GM12878 (cell line): ENCODE results near the gene RPS8. TPM values are rescaled to one million over a fixed set of nuclear protein-coding genes. Genes with fewer than 3 reads are reported as not detected.
A peak's percentile ranks its signal among the peaks of the same experiment; 100 is the strongest.
"Not testable (repeated sequence)": the region's sequence is repeated elsewhere in the genome, so short reads cannot be mapped to it uniquely, and the experiment has no call there.

Experiments used
- ATAC-seq: fragments of 200-7000 bp; cut with Tn5 transposase; 3 replicates; pipeline ENCODE4 v1.9.1; 2020; ENCODE audit warnings: mild to moderate bottlenecking, moderate library complexity
- BruUV-seq: library from RNA; stranded (reverse); fragments of 400-500 nt; replicated peaks from 2 replicates; lab custom pipeline; 2021; lab: Mats Ljungman, UMichigan
- CTCF ChIA-PET: fragments of 300-600 bp; sonication (Branson Sonifier 250); formaldehyde crosslinking; extraction: SDS; loops from one replicate; lab custom pipeline; 2021; ENCODE audit warnings: inconsistent platforms; lab: Yijun Ruan, JAX
- POLR2A ChIA-PET: fragments of 350-600 bp; formaldehyde crosslinking; extraction: SDS; loops from one replicate; lab custom pipeline; 2021; ENCODE audit warnings: inconsistent platforms; lab: Charles Lee
- RAD21 ChIA-PET: fragments of 300-600 bp; sonication (Branson Sonifier 250); formaldehyde crosslinking; loops from one replicate; lab custom pipeline; 2023; ENCODE audit warnings: antibody characterized with exemption; ENCODE audit not compliant: unreplicated experiment; lab: Charles Lee
- SMC1A ChIA-PET: fragments of 300-600 bp; sonication (Branson Sonifier 250); formaldehyde crosslinking; loops from one replicate; lab custom pipeline; 2023; ENCODE audit not compliant: unreplicated experiment, uncharacterized antibody; lab: Charles Lee
- DNase-seq: peaks from one replicate; pipeline ENCODE4 v3.0.0-alpha.2; 2011; ENCODE audit warnings: low read depth, low spot score
- FAIRE-seq: peaks from 3 replicates; lab custom pipeline; 2011; peaks lifted over from hg19 to GRCh38; lab: Jason Lieb, UNC
- H2AFZ ChIP-seq: 2 replicates; pipeline ENCODE4 v1.6.0; 2011; ENCODE audit warnings: low read depth, low read length, control low read depth; ENCODE audit not compliant: control insufficient read depth
- H3K27ac ChIP-seq: 2 replicates; pipeline ENCODE4 v1.5.1; 2011; ENCODE audit warnings: control low read depth; ENCODE audit not compliant: control insufficient read depth, insufficient read depth
- H3K27me3 ChIP-seq, 2 experiments: replicated peaks in 1 of 2; 2 replicates each; pipeline versions ENCODE4 v1.6.0 to v1.6.1; 2011; ENCODE audit warnings: low read length in 1 of 2; ENCODE audit not compliant: control insufficient read depth in 2 of 2, insufficient read depth in 2 of 2
- H3K36me3 ChIP-seq, 2 experiments: 2 replicates each; pipeline ENCODE4 v1.5.1; 2011; ENCODE audit warnings: low read length in 1 of 2; ENCODE audit not compliant: control insufficient read depth in 2 of 2, insufficient read depth in 2 of 2
- H3K4me1 ChIP-seq: 2 replicates; pipeline ENCODE4 v1.6.1; 2011; ENCODE audit warnings: mild to moderate bottlenecking, low read length, moderate library complexity, mixed read lengths; ENCODE audit not compliant: control insufficient read depth, insufficient read depth
- H3K4me2 ChIP-seq: 2 replicates; pipeline ENCODE4 v1.6.0; 2011; ENCODE audit warnings: control low read depth; ENCODE audit not compliant: control insufficient read depth, insufficient read depth
- H3K4me3 ChIP-seq: fragments of 200-600 bp; sonication (generic); 2 replicates; pipeline ENCODE4 v1.5.1; 2016
- H3K79me2 ChIP-seq: 2 replicates; pipeline ENCODE4 v1.6.0; 2011; ENCODE audit warnings: low read length; ENCODE audit not compliant: control insufficient read depth, insufficient read depth
- H3K9ac ChIP-seq: 2 replicates; pipeline ENCODE4 v1.8.0; 2011; ENCODE audit warnings: low read length, control low read depth, mixed read lengths; ENCODE audit not compliant: control insufficient read depth, insufficient read depth
- H3K9me3 ChIP-seq: replicated peaks from 3 replicates; pipeline ENCODE4 v1.5.1; 2011; ENCODE audit warnings: mild to moderate bottlenecking, low read length; ENCODE audit not compliant: control insufficient read depth, insufficient read depth
- H4K20me1 ChIP-seq: 2 replicates; pipeline ENCODE4 v1.6.0; 2011; ENCODE audit not compliant: control insufficient read depth, insufficient read depth
- BCLAF1 ChIP-seq: fragments of 450-650 bp; IDR thresholded peaks from 2 replicates; pipeline ENCODE4 v1.6.1; 2017; ENCODE audit warnings: antibody characterized with exemption, mild to moderate bottlenecking, moderate library complexity
- CBX3 ChIP-seq: fragments of 200-600 bp; sonication (generic); IDR thresholded peaks from 2 replicates; pipeline ENCODE4 v1.6.1; 2016; ENCODE audit warnings: low read depth, borderline replicate concordance
- EZH2 ChIP-seq: IDR thresholded peaks from 2 replicates; pipeline ENCODE4 v1.6.1; 2012; ENCODE audit warnings: low read depth, mild to moderate bottlenecking, control low read depth, inconsistent platforms, low read length, borderline replicate concordance; ENCODE audit not compliant: control insufficient read depth
- HDAC6 ChIP-seq: fragments of 200-600 bp; sonication (generic); IDR thresholded peaks from one replicate; pipeline ENCODE4 v1.8.0; 2017; ENCODE audit warnings: antibody characterized with exemption; ENCODE audit not compliant: unreplicated experiment
- POU2F2 ChIP-seq: IDR thresholded peaks from 3 replicates; pipeline ENCODE4 v1.6.1; 2011; ENCODE audit warnings: low read depth, mild to moderate bottlenecking, low read length, borderline replicate concordance
- RB1 ChIP-seq: fragments of 450-650 bp; formaldehyde crosslinking; IDR thresholded peaks from 2 replicates; pipeline ENCODE4 v1.6.1; 2017; ENCODE audit warnings: mild to moderate bottlenecking, borderline replicate concordance
- SREBF1 ChIP-seq: IDR thresholded peaks from 2 replicates; pipeline ENCODE4 v1.6.1; 2012; ENCODE audit warnings: mild to moderate bottlenecking, low read length
- STAT1 ChIP-seq: fragments of 450-650 bp; conservative IDR thresholded peaks from 2 replicates; pipeline ENCODE4 v1.6.1; 2014; ENCODE audit warnings: antibody characterized with exemption, mild to moderate bottlenecking
- WGBS: methylation state at CpG from one replicate; pipeline ENCODE4 v1.1.6; 2016; ENCODE audit warnings: low lambda C conversion rate; ENCODE audit not compliant: insufficient replicate concordance, insufficient coverage; ENCODE audit errors: missing lambda C conversion rate; 5-methylcytosine and 5-hydroxymethylcytosine counted together
- in situ Hi-C: fragments of 300-500 bp; cut with MboI; formaldehyde crosslinking; loops from 9 replicates; pipeline ENCODE4 v1.14.3; 2018; ENCODE audit warnings: mixed read lengths
- intact Hi-C: fragments of 100-400 bp; cut with micrococcal nuclease; formaldehyde crosslinking; loops from one replicate; pipeline ENCODE4 v1.14.2; 2022; ENCODE audit not compliant: unreplicated experiment
- polyA plus RNA-seq, 11 experiments: library from polyadenylated mRNA; depleted of rRNA in 4 of 11; unstranded in 6 of 11; stranded (reverse) in 5 of 11; fragments of >200 nt; fragmentation: Nextera tagmentation in 4 of 11; fragmentation: Illumina TruSeq in 1 of 11; extraction: Ambion mirVana in 4 of 11; extraction: Trizol in 1 of 11; gene quantifications; 1 replicate in 1 of 11; 2 replicates in 10 of 11; pipeline versions ENCODE4 v1.2.1 to v1.2.3, GENCODE V29; 2011 to 2016; ENCODE audit warnings: inconsistent platforms in 2 of 11, missing spikeins in 2 of 11, low read depth in 1 of 11
- total RNA-seq, 4 experiments: library from RNA; depleted of rRNA in 3 of 4; stranded (reverse); fragments of >200 nt in 3 of 4; fragmentation: Illumina TruSeq in 1 of 4; extraction: Trizol in 1 of 4; gene quantifications; 2 replicates each; pipeline versions ENCODE4 v1.2.1 to v1.2.3, GENCODE V29; 2013 to 2021
- TF ChIP-seq, protein P1 (sequence below): fragments of 450-650 bp; IDR thresholded peaks from 2 replicates; pipeline ENCODE4 v1.6.1; 2017; ENCODE audit warnings: low read depth, mild to moderate bottlenecking, moderate library complexity

Gene RPS8
- total and polyA plus RNA-seq, 10 of the 15 experiments (the other 5 are each of a cell fraction or from before 2014, with no cell fraction given): 1,296 to 3,461 (median 2,877) TPM

- DNase-seq, H3K4me3 ChIP-seq, H3K79me2 ChIP-seq, H3K27ac ChIP-seq, H2AFZ ChIP-seq, H3K4me1 ChIP-seq, intact Hi-C loops, H3K9me3 ChIP-seq, RAD21 ChIA-PET, H3K9ac ChIP-seq, H3K27me3 ChIP-seq, CTCF ChIA-PET, H4K20me1 ChIP-seq, BruUV-seq, ATAC-seq, H3K4me2 ChIP-seq, in situ Hi-C loops, FAIRE-seq: not testable (repeated sequence)
- 91% methylated on average over 6 of the region's 6 CpGs for WGBS
- POLR2A ChIA-PET: interaction anchor here (0.8 to 2.1 kb wide), 2 partner anchors 9 to 31 kb away, joined by 3 to 10 read pairs; partner anchors contain the start of gene RPS8
- SMC1A ChIA-PET: interaction anchor here (2.7 kb wide), 1 partner anchor 18 kb away, joined by 6 read pairs; no protein-coding TSS in a partner anchor
- peaks cover 17 to 28% of the 10 kb centered on the region in 2 experiments for H3K36me3 ChIP-seq
These were observed 8.9 kb upstream of the RPS8 start for GRCh38 chr1:44766421-44766820.

GRCh38 chr1:44775930-44776729 lies 790 bp downstream of the RPS8 start:
- 1% methylated on average over 36 of the region's 36 CpGs for WGBS
- Histone ChIP-seq H3K9me3 (no peaks in the 10 kb centered on the region), H3K79me2 (peaks cover 43% of the 10 kb centered on the region), H2AFZ (no peak overlapping the region), H3K27ac (peak overlapping the region; percentile 92), H3K4me1 (peaks cover 13% of the 10 kb centered on the region), H3K4me2 (peak overlapping the region; percentile 73), H3K4me3 (peak overlapping the region; percentile 73), H3K9ac (peak overlapping the region; percentile 99), H4K20me1 (peaks cover 12% of the 10 kb centered on the region), H3K27me3 (no peaks in the 10 kb centered on the region), H3K36me3 (peaks cover 8 to 21% of the 10 kb centered on the region in 2 experiments)
- ChIA-PET CTCF (interaction anchor here (0.9 to 4.0 kb wide), 10 partner anchors 8 to 238 kb away, joined by 3 to 39 read pairs (median 5); partner anchors contain the start of genes PLK3 and RNU5D-1), SMC1A (interaction anchor here (0.7 to 2.3 kb wide), 12 partner anchors 9 to 69 kb away, joined by 3 to 12 read pairs (median 4); partner anchors contain the start of genes PLK3 and RNU5D-1), RAD21 (interaction anchor here (0.7 to 2.1 kb wide), 8 partner anchors 9 to 527 kb away, joined by 3 to 7 read pairs (median 4); partner anchors contain the start of genes PLK3 and UROD), POLR2A (interaction anchor here (0.6 to 2.7 kb wide), 23 partner anchors 8 to 807 kb away, joined by 3 to 29 read pairs (median 5); partner anchors contain the start of genes BEST4, BTBD19, PLK3 and RNU5D-1)
- in situ Hi-C loops: no loop called here
- BruUV-seq: TSS peak; percentile 69
- intact Hi-C loops: loop anchor here (2.0 to 5.0 kb wide), 2 partner anchors 41 to 45 kb away; partner anchors contain the start of gene RNU5D-1
- peak; percentile 46 for ATAC-seq
- FAIRE-seq: no peak
- no peak for DNase-seq
- TF ChIP-seq POU2F2 (no peak), SREBF1 (no peak), HDAC6 (no peak), RB1 (no peak), EZH2 (no peak), STAT1 (no peak), CBX3 (no peak), BCLAF1 (no peak)
- TF ChIP-seq, protein P1, sequence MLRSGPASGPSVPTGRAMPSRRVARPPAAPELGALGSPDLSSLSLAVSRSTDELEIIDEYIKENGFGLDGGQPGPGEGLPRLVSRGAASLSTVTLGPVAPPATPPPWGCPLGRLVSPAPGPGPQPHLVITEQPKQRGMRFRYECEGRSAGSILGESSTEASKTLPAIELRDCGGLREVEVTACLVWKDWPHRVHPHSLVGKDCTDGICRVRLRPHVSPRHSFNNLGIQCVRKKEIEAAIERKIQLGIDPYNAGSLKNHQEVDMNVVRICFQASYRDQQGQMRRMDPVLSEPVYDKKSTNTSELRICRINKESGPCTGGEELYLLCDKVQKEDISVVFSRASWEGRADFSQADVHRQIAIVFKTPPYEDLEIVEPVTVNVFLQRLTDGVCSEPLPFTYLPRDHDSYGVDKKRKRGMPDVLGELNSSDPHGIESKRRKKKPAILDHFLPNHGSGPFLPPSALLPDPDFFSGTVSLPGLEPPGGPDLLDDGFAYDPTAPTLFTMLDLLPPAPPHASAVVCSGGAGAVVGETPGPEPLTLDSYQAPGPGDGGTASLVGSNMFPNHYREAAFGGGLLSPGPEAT: no peak
